Measurements from ENCODE around the gene PCED1B.
A peak's percentile ranks its signal among the peaks of the same experiment; 100 is the strongest.
"Not testable (repeated sequence)": the region's sequence is repeated elsewhere in the genome, so short reads cannot be mapped to it uniquely, and the experiment has no call there.

Gene PCED1B

GRCh38 chr12:47213396-47213795 lies 134.0 kb downstream of the PCED1B start:
- DNase-seq = no peak

DNA sequence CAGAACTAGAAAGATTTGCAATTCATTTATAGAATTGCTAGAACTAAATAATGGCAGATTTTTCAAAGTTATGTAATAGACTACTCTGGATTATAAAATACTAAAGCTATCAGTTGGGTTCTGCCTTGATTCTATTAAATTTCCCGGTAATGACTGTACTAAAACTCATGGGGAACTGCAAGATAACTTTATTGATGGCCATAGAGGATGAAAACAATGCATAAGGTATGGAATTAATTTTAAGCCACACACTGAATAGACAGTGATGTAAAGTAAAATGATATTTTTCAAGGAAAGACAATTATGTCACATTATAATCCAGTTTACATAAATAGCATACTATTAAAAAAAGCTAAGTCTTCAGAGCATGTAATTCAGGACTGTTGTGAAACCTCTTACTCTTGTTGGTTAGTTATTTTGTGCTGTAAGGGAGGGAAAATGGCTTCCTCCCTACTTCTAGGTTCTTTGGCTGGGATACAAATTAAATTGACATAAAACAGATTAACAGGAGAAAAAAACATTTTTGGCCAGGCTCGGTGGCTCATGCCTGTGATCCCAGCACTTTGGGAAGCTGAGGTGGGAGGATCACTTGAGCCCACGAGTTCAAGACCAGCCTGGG lies 134.7 kb downstream of the PCED1B start:
- peak; percentile 10 to 20 for DNase-seq

GRCh38 chr12:47214771-47215170 lies 135.3 kb downstream of the PCED1B start:
- no peak for DNase-seq

- DNase-seq = peak; percentile 85 to 86
Observed at GRCh38 chr12:47216150-47216677, 136.8 kb downstream of the PCED1B start.

GRCh38 chr12:47217595-47217869 lies 138.1 kb downstream of the PCED1B start:
- not testable (repeated sequence) for DNase-seq

- DNase-seq = no peak
Observed at GRCh38 chr12:47218191-47218654, 138.8 kb downstream of the PCED1B start.

DNA sequence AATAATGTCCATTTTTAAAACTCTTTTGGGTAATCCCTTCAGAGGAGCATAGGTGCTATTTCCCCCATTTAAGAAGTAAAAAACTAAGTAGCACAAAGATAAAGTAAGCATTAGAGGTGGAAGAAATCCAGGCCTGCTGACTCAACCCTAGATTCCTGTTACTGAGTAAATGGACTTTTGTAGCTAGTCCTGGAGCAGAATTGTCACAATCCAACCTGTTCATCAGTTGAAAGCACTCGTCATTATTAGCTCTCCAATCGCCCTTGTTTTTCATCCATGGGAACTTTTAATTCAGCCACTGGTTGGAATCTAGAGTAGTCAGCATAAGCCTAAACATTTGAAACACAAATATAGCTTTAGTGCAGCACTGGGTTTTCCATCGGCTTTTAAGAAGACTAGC lies 139.8 kb downstream of the PCED1B start:
- DNase-seq = no peak

DNA sequence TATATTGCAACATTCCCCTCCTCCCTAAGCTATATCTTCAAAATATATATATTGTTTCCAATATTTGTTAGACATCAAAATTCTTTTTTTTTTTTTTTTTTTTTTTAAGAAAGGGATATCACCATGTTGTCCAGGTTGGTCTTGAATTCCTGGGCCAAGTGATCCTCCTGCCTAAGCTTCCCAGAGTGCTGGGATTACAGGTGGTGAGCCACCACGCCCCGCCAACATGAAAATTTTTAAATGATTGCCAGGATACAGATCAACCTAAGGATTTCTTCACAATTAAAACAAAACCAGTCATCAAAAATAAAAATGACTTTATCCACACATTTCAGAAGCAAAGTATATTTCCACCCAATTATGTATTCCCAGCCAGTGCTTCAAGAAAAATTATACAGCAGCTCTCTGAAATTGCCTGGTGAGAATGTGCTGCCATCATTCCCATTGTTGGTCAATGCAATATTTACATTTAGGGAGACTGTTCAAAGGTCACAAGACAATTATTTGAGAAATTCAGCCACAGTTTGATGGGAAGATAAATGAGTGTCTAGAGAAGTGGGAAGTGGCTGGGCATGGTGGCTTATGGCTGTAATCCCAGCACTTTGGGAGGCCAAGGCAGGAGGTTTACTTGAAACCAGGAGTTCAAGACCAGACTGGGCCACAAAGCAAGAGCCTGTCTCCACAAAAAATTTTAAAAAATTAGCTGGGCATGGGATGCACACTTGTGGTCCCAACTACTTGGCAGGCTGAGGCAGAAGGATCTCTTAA lies 142.0 kb downstream of the PCED1B start:
- no peak for DNase-seq

GRCh38 chr12:47222520-47223030 lies 143.2 kb downstream of the PCED1B start:
- no peak for DNase-seq

DNA sequence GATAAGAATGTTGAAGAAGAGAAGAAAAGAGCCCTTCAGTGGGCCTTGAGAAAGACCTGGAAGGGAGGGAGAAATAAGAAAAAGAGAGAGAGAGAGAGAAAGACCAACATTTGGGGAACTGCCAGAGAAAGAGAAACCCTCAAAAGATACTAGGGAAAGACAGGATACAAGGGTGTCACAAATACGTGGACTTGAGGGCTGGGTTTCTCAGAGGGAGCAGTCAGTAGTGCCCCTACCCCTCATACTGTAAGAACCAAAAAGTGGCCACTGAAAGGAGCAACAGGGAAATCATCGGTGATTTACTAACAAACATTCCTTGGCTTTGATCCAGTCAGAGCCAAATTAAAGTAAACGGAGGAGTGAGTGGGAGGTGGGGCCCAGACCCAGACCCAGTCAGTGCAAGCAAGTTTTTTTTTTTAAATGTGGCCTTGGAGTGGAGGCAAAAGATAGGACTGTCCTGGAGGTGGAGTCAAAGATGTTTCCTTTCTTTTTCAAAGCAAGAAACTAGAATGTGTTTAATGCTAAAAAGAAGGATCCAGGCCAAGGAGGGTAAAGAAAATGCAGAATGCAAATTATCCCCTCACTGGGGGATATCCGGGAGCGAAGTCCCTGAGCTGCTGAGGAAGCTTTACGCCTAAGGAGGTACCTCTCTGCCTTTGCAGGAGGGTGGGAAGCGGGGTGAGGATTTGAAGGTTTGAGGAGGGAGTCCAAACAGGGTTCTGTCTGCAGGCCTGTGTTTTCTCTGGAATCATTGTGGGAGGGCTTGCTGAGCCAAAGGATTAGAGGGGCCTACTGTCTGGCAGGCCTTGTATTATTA lies 143.8 kb downstream of the PCED1B start:
- no peak for DNase-seq

GRCh38 chr12:47223848-47224213 lies 144.4 kb downstream of the PCED1B start:
- no peak for DNase-seq

DNA sequence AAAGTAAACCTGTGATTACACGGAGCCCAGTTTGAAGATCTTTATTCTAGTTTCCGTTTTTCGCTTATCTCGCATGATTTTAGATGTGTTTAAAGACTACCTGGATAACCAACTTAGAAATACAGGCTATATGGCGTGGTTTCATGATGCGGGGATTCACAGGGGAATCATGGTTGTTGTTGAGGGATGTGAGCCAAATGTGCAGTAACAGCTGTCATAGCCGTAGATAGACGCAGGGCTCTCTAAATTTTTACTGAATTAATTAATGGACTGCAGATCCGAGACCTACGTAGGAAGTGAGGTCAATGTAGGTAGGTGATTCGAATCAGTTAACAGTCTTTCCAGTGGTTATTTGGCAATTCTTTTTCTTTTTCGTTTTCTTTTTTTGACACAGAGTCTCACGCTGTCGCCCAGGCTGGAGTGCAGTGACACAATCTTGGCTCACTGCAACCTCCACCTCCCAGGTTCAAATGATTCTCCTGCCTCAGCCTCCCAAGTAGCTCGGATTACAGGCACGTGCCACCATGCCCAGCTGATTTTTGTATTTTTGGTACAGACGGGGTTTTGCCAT lies 145.2 kb downstream of the PCED1B start:
- no peak for DNase-seq

DNA sequence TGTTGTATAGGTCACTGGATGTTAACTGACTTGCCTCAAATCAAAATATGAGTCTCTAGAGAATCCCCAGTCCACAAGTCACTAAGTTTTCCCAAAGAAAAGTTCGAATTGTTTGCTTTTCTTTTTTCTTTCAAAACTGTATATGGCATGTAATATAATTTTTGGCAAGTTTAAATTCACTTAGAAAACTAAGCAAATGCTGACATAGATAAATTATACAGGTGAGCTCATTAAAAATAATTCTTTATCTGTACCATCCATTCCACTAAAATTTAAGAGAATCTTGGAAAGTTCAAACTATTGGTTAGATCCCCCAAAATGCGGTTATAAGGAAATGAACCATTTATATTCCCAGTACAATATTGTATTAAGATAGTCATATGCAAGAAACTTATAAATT lies 145.9 kb downstream of the PCED1B start:
- no peak for DNase-seq

DNA sequence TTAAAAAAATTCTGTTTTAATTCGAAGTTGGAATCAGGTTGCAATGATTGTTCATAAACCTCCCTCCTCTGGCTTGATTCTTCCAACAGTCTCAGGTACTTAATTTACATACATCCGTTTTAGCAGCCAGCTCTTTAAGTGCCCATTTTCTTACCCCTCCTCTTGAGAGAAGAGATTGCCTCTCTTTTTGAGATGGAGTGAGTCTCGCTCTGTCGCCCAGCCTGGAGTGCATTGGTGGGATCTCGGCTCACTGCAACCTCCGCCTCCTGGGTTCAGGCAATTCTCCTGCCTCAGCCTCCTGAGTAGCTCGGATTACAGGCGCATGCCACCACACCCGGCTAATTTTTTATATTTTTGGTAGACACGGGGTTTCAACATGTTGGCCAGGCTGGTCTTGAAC lies 146.8 kb downstream of the PCED1B start:
- no peak for DNase-seq

- no peak for DNase-seq
Observed at GRCh38 chr12:47228802-47229201, 149.4 kb downstream of the PCED1B start.

DNA sequence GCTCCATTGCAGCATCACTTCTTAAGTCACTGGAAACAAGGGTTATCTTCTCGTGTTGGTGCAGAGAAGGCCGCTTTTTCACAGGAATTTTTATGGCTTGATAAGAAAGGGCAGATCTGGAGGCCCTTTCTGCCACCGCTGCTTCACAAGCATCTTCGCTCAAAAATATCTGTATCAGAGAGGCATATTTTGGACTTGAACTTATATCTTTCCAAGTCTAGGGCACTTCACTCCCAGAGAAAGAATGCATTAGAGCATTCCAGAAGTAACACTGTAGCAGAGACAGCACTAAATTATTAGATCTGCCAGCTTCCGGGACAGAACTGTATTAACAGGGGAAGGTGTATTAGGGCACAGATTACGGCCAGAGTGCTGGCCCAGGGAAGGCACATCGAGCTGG lies 152.0 kb downstream of the PCED1B start:
- no peak for DNase-seq

DNA sequence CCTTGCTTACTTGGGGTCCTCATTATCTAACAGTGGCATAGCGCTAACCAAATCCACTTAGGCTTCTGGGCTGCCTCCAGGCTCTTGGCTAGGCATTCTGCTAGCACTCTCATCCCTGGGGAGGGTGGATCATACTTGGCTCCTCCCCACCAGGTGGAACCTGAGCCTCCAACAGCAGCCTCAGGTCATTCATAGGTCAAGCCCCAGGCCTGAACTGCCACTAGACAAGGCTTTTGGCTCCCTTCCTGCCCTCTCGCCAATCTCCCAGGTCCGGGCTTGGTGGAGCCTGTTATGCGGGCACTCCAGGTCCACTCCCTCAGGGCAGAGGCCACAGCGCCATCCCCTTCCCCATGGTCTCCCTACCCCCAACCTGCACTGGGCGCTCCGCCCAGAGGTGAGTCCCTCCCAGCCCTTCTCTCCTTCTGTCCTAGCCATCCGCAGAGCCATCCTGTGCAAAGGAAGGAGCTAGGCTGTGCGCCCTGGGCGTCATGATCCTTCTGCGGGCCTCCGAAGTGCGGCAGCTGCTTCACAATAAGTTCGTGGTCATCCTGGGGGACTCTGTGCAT lies 155.2 kb downstream of the PCED1B start:
- DNase-seq = no peak

DNA sequence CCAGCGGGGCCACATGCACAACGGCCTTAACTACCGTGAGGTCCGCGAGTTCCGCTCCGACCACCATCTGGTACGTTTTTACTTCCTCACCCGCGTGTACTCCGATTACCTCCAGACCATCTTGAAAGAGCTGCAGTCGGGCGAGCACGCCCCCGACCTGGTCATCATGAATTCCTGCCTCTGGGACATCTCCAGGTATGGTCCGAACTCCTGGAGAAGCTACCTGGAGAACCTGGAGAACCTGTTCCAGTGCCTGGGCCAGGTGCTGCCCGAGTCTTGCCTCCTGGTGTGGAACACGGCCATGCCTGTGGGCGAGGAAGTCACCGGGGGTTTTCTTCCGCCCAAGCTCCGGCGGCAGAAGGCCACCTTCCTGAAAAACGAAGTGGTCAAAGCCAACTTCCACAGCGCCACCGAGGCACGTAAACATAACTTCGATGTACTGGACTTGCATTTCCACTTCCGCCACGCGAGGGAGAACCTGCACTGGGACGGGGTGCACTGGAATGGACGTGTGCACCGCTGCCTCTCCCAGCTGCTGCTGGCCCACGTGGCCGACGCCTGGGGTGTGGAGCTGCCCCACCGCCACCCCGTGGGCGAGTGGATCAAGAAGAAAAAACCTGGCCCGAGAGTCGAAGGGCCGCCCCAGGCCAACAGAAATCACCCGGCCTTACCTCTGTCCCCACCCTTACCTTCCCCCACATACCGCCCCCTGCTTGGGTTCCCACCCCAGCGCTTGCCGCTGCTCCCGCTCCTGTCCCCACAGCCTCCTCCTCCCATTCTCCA lies 156.0 kb downstream of the PCED1B start:
- no peak for DNase-seq

GRCh38 chr12:47236109-47236714 lies 156.8 kb downstream of the PCED1B start:
- no peak for DNase-seq

- DNase-seq = no peak
Observed at GRCh38 chr12:47237751-47238211, 158.4 kb downstream of the PCED1B start.

- DNase-seq = no peak
Observed at GRCh38 chr12:47238669-47239114, 159.3 kb downstream of the PCED1B start.

Data from AML-193 (cell line).